Neural progenitor cell (in vitro differentiated cells): ENCODE data around the gene TMEM145. TPM values are rescaled to one million over a fixed set of nuclear protein-coding genes. Genes with fewer than 3 reads are reported as not detected.

Experiments used
- DNase-seq: peaks from one replicate; pipeline ENCODE4 v3.0.0-alpha.2; 2016; ENCODE audit warnings: low spot score
- H2AFZ ChIP-seq: fragments of 200-600 bp; sonication (generic); replicated peaks from 2 replicates; pipeline ENCODE4 v1.6.1; 2016; ENCODE audit warnings: antibody characterized with exemption
- H3F3A ChIP-seq: fragments of 200-600 bp; sonication (generic); 2 replicates; pipeline ENCODE4 v1.6.1; 2016; ENCODE audit warnings: antibody characterized with exemption, low read depth
- H3K27ac ChIP-seq: fragments of 200-600 bp; sonication (generic); 2 replicates; pipeline ENCODE4 v1.5.1; 2016; ENCODE audit warnings: mild to moderate bottlenecking
- H3K27me3 ChIP-seq: fragments of 200-600 bp; sonication (generic); 2 replicates; pipeline ENCODE4 v1.6.1; 2016; ENCODE audit warnings: mild to moderate bottlenecking, moderate library complexity
- H3K36me3 ChIP-seq: fragments of 200-600 bp; sonication (generic); 2 replicates; pipeline ENCODE4 v1.5.1; 2016
- H3K4me1 ChIP-seq: fragments of 200-600 bp; sonication (generic); 2 replicates; pipeline ENCODE4 v1.6.1; 2016; ENCODE audit warnings: mixed run types
- H3K4me2 ChIP-seq: fragments of 200-600 bp; sonication (generic); 2 replicates; pipeline ENCODE4 v1.6.1; 2016
- H3K4me3 ChIP-seq: fragments of 200-600 bp; sonication (generic); 2 replicates; pipeline ENCODE4 v1.5.1; 2016
- H3K79me2 ChIP-seq: fragments of 200-600 bp; sonication (generic); 2 replicates; pipeline ENCODE4 v1.6.1; 2016; ENCODE audit warnings: low read depth
- H3K9ac ChIP-seq: fragments of 200-600 bp; sonication (generic); 2 replicates; pipeline ENCODE4 v1.6.1; 2016
- H3K9me3 ChIP-seq: fragments of 200-600 bp; sonication (generic); 2 replicates; pipeline ENCODE4 v1.5.1; 2016; ENCODE audit warnings: low read depth
- H4K20me1 ChIP-seq: fragments of 200-600 bp; sonication (generic); 2 replicates; pipeline ENCODE4 v1.6.1; 2016; ENCODE audit warnings: low read depth
- H3K27ac Mint-ChIP-seq: 3 replicates; pipeline ENCODE4 v1.8.0; 2021; ENCODE audit warnings: mixed read lengths
- H3K27me3 Mint-ChIP-seq: 2 replicates; pipeline ENCODE4 v1.8.0; 2022; ENCODE audit warnings: low read depth, mild to moderate bottlenecking, inconsistent platforms, moderate library complexity, mixed read lengths; ENCODE audit not compliant: insufficient read depth
- H3K36me3 Mint-ChIP-seq: 3 replicates; pipeline ENCODE4 v1.8.0; 2021; ENCODE audit warnings: mixed read lengths
- H3K4me1 Mint-ChIP-seq: 3 replicates; pipeline ENCODE4 v1.8.0; 2021; ENCODE audit warnings: mixed read lengths
- H3K4me3 Mint-ChIP-seq: 3 replicates; pipeline ENCODE4 v1.8.0; 2021; ENCODE audit warnings: mild to moderate bottlenecking, moderate library complexity, mixed read lengths
- H3K9me3 Mint-ChIP-seq: 3 replicates; pipeline ENCODE4 v1.8.0; 2020; ENCODE audit warnings: mixed read lengths
- CTCF ChIP-seq: fragments of 200-600 bp; sonication (generic); IDR thresholded peaks from 2 replicates; pipeline ENCODE4 v1.5.1; 2017; ENCODE audit warnings: antibody characterized with exemption, mild to moderate bottlenecking
- EZH2 ChIP-seq: fragments of 200-600 bp; sonication (generic); IDR thresholded peaks from 2 replicates; pipeline ENCODE4 v1.6.1; 2017; ENCODE audit warnings: antibody characterized with exemption, mild to moderate bottlenecking, moderate library complexity
- EZH2phosphoT487 ChIP-seq: fragments of 200-600 bp; sonication (generic); IDR thresholded peaks from 2 replicates; pipeline ENCODE4 v1.6.1; 2017; ENCODE audit warnings: antibody characterized with exemption
- total RNA-seq: library from RNA; depleted of rRNA; stranded (reverse); fragments of >200 nt; gene quantifications from 2 replicates; pipeline ENCODE4 v1.2.3, GENCODE V29; 2015; ENCODE audit warnings: low replicate concordance

The TMEM145 gene
- total RNA-seq, 1 donor from 2014 or later: 6.6 TPM

GRCh38 chr19:42282819-42283187 lies 30.3 kb upstream of the TMEM145 start:
- H3K36me3 Mint-ChIP-seq: peaks cover 5% of the 10 kb centered on the region
- H3K79me2 ChIP-seq: peaks cover 35% of the 10 kb centered on the region
- peaks cover 47% of the 10 kb centered on the region for H3K4me1 ChIP-seq
- no peak overlapping the region for H3K27ac ChIP-seq
- H3K9ac ChIP-seq: no peak overlapping the region
- H3K27me3 ChIP-seq: no peaks in the 10 kb centered on the region
- peak overlapping the region; percentile 81 for H3K4me3 Mint-ChIP-seq
- no peaks in the 10 kb centered on the region for H3K36me3 ChIP-seq
- H3K9me3 ChIP-seq: no peaks in the 10 kb centered on the region
- no peak for TF ChIP-seq EZH2phosphoT487
- no peak for TF ChIP-seq CTCF
- no peak for TF ChIP-seq EZH2
- H4K20me1 ChIP-seq: peaks cover 37% of the 10 kb centered on the region
- H3F3A ChIP-seq: peaks cover 56% of the 10 kb centered on the region
- peaks cover 47% of the 10 kb centered on the region for H3K4me1 Mint-ChIP-seq
- no peak overlapping the region for H3K27ac Mint-ChIP-seq
- no peak overlapping the region for H2AFZ ChIP-seq
- peaks cover 16% of the 10 kb centered on the region for H3K27me3 Mint-ChIP-seq
- H3K4me2 ChIP-seq: peak overlapping the region; percentile 87
- H3K9me3 Mint-ChIP-seq: no peaks in the 10 kb centered on the region
- peak overlapping the region; percentile 50 for H3K4me3 ChIP-seq
- DNase-seq: no peak

GRCh38 chr19:42283188-42284065 lies 29.7 kb upstream of the TMEM145 start:
- Mint-ChIP-seq H3K27me3 (peaks cover 15% of the 10 kb centered on the region), H3K4me3 (no peak overlapping the region)

GRCh38 chr19:42284066-42284501 lies 29.0 kb upstream of the TMEM145 start:
- no peaks in the 10 kb centered on the region for H3K9me3 ChIP-seq
- no peak overlapping the region for H3K4me2 ChIP-seq
- peak overlapping the region; percentile 50 for H3K4me3 ChIP-seq
- peak overlapping the region; percentile 89 for H3K27ac ChIP-seq
- peaks cover 50% of the 10 kb centered on the region for H3F3A ChIP-seq
- Mint-ChIP-seq H3K27me3 (peaks cover 14% of the 10 kb centered on the region), H3K36me3 (peaks cover 5% of the 10 kb centered on the region), H3K4me3 (no peak overlapping the region), H3K4me1 (peaks cover 37% of the 10 kb centered on the region), H3K9me3 (no peaks in the 10 kb centered on the region), H3K27ac (no peak overlapping the region)
- peak; percentile 88 for DNase-seq
- H3K79me2 ChIP-seq: peaks cover 32% of the 10 kb centered on the region
- H2AFZ ChIP-seq: no peak overlapping the region
- no peak overlapping the region for H3K9ac ChIP-seq
- H3K27me3 ChIP-seq: no peaks in the 10 kb centered on the region
- peaks cover 42% of the 10 kb centered on the region for H3K4me1 ChIP-seq
- no peaks in the 10 kb centered on the region for H3K36me3 ChIP-seq
- TF ChIP-seq CTCF (no peak), EZH2phosphoT487 (no peak), EZH2 (no peak)
- H4K20me1 ChIP-seq: peaks cover 46% of the 10 kb centered on the region

More at GRCh38 chr19:42283188-42284065, 29.7 kb upstream of the TMEM145 start:
- DNase-seq: peak; percentile 98
- H3K9me3 Mint-ChIP-seq: no peaks in the 10 kb centered on the region
- TF ChIP-seq EZH2: no peak
- no peak for TF ChIP-seq CTCF
- no peak for TF ChIP-seq EZH2phosphoT487
- Histone ChIP-seq H3K79me2 (peaks cover 35% of the 10 kb centered on the region), H3K4me2 (peak overlapping the region; percentile 87), H3K27me3 (no peaks in the 10 kb centered on the region), H4K20me1 (peaks cover 40% of the 10 kb centered on the region), H3K4me1 (peaks cover 47% of the 10 kb centered on the region), H3K4me3 (peak overlapping the region; percentile 50), H3K9me3 (no peaks in the 10 kb centered on the region), H3K9ac (no peak overlapping the region), H3F3A (peaks cover 56% of the 10 kb centered on the region), H2AFZ (no peak overlapping the region), H3K27ac (peak overlapping the region; percentile 89), H3K36me3 (no peaks in the 10 kb centered on the region)
- H3K27ac Mint-ChIP-seq: no peak overlapping the region
- H3K36me3 Mint-ChIP-seq: peaks cover 5% of the 10 kb centered on the region
- peaks cover 44% of the 10 kb centered on the region for H3K4me1 Mint-ChIP-seq
